ENCODE results near the gene PARD3. TPM values are rescaled to one million over a fixed set of nuclear protein-coding genes. Genes with fewer than 3 reads are reported as not detected.

Gene PARD3
- total RNA-seq, 1 experiment from 2014 or later: 46.3 TPM

DNA sequence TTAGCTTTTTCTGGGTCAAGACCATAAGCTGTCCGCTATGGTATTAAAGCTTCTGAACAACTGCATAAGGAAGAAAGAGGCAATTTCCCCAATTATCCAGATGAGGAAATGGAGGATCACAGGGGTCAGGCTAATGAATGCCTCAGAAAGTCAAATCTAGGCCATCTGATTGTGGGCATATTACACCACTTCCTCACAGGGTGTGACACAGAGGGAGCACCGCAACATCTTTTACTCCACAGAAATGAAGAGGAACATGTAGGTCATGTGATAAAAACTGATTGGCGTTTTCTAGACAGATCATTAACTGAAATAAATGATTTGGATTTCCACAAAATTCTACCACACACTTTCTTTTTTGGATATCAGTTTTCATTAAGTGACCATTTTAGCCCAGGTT lies 384.4 kb downstream of the PARD3 start:
- DNase-seq (ENCODE audit: low read depth, low spot score) (no peak), ATAC-seq (no peak)
- ChIA-PET CTCF (no interaction called here), RAD21 (ENCODE audit: low non-redundant PET in 1 of 2, low total read pairs in 2 of 2, uncharacterized antibody in 2 of 2, unreplicated experiment in 2 of 2) (no interaction called here), POLR2A (no interaction called here)
- Histone ChIP-seq H3K9ac (ENCODE audit: low read length) (no peak overlapping the region), H3K27ac (ENCODE audit: low read depth, low read length) (no peak overlapping the region), H3K4me2 (ENCODE audit: low read length) (peak overlapping the region; percentile 38), H3K4me1 (ENCODE audit: control insufficient read depth in 1 of 2, insufficient read depth in 2 of 2, low read length in 2 of 2) (peaks cover 53 to 72% of the 10 kb centered on the region in 2 experiments), H3K36me3 (ENCODE audit: control insufficient read depth in 1 of 2, insufficient read depth in 2 of 2, low read length in 2 of 2) (no peaks in the 10 kb centered on the region), H3K27me3 (ENCODE audit: insufficient read depth, low read length) (no peaks in the 10 kb centered on the region), H3K79me2 (ENCODE audit: insufficient read depth, low read length) (no peaks in the 10 kb centered on the region), H2AFZ (ENCODE audit: low read depth, low read length, poor library complexity, severe bottlenecking) (no peak overlapping the region), H3K9me3 (ENCODE audit: control insufficient read depth in 1 of 2, insufficient read depth in 1 of 2, low read depth in 1 of 2, low read length in 2 of 2) (no peaks in the 10 kb centered on the region), H3K4me3 (replicated peaks in 1 of 2; ENCODE audit: low read depth in 1 of 2, low read length in 2 of 2) (no peak overlapping the region; a peak in 1 of 4 replicates), H4K20me1 (ENCODE audit: insufficient read depth) (no peaks in the 10 kb centered on the region), H3K9me2 (ENCODE audit: insufficient read depth) (no peaks in the 10 kb centered on the region)
- no TSS peak for BruUV-seq (replicated peaks)
- TF ChIP-seq CEBPB (IDR thresholded peaks at IDR 0.05; ENCODE audit: low read depth) (0 out of 2 replicates have a peak, but pooled peaks have one; percentile 19), ZFX (IDR thresholded peaks at IDR 0.05) (no peak)
- TF ChIP-seq, protein P1, sequence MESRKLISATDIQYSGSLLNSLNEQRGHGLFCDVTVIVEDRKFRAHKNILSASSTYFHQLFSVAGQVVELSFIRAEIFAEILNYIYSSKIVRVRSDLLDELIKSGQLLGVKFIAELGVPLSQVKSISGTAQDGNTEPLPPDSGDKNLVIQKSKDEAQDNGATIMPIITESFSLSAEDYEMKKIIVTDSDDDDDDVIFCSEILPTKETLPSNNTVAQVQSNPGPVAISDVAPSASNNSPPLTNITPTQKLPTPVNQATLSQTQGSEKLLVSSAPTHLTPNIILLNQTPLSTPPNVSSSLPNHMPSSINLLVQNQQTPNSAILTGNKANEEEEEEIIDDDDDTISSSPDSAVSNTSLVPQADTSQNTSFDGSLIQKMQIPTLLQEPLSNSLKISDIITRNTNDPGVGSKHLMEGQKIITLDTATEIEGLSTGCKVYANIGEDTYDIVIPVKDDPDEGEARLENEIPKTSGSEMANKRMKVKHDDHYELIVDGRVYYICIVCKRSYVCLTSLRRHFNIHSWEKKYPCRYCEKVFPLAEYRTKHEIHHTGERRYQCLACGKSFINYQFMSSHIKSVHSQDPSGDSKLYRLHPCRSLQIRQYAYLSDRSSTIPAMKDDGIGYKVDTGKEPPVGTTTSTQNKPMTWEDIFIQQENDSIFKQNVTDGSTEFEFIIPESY (IDR thresholded peaks at IDR 0.05; ENCODE audit: extremely low read depth, insufficient replicate concordance, low read length): no peak
- intact Hi-C loops (cut with micrococcal nuclease): no loop called here

DNA sequence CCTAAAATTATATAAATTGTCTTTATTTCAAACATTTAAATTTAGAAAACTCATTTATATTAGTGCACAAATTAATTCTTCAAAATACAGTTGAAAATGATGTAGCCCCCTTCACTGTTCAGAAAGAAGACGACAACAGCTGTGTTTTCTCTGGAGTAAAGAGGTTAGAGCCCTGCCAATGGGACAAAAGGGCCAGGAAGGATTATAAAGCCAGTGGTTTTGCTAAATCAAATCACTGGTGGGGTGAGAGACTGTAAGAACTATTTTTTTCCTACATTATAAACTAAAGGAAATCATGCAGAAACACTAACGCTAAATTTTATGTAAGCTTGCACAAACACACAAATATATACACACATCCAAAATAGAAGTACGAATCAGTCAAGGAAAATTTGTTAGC lies 386.6 kb downstream of the PARD3 start:
- Histone ChIP-seq H3K27me3 (ENCODE audit: insufficient read depth, low read length) (no peaks in the 10 kb centered on the region), H3K4me3 (replicated peaks in 1 of 2; ENCODE audit: low read depth in 1 of 2, low read length in 2 of 2) (no peak overlapping the region), H4K20me1 (ENCODE audit: insufficient read depth) (no peaks in the 10 kb centered on the region), H3K27ac (ENCODE audit: low read depth, low read length) (peak overlapping the region; percentile 86; the same call in 1 of the 2 replicates), H3K36me3 (ENCODE audit: control insufficient read depth in 1 of 2, insufficient read depth in 2 of 2, low read length in 2 of 2) (no peaks in the 10 kb centered on the region), H2AFZ (ENCODE audit: low read depth, low read length, poor library complexity, severe bottlenecking) (no peak overlapping the region), H3K9me2 (ENCODE audit: insufficient read depth) (no peaks in the 10 kb centered on the region), H3K4me2 (ENCODE audit: low read length) (0 out of 2 replicates have a peak overlapping the region, but pooled peaks have one; percentile 73), H3K79me2 (ENCODE audit: insufficient read depth, low read length) (no peaks in the 10 kb centered on the region), H3K9ac (ENCODE audit: low read length) (0 out of 2 replicates have a peak overlapping the region, but pooled peaks have one; percentile 12), H3K9me3 (ENCODE audit: control insufficient read depth in 1 of 2, insufficient read depth in 1 of 2, low read depth in 1 of 2, low read length in 2 of 2) (no peaks in the 10 kb centered on the region), H3K4me1 (ENCODE audit: control insufficient read depth in 1 of 2, insufficient read depth in 2 of 2, low read length in 2 of 2) (peaks cover 58 to 73% of the 10 kb centered on the region in 2 experiments)
- RAD21 ChIA-PET (ENCODE audit: low non-redundant PET in 1 of 2, low total read pairs in 2 of 2, uncharacterized antibody in 2 of 2, unreplicated experiment in 2 of 2): no interaction called here
- POLR2A ChIA-PET: no interaction called here
- ATAC-seq: no peak
- no peak for DNase-seq (ENCODE audit: low read depth, low spot score)
- intact Hi-C loops (cut with micrococcal nuclease): no loop called here
- BruUV-seq (replicated peaks): no TSS peak
- CTCF ChIA-PET: no interaction called here
- no peak for TF ChIP-seq JUND (IDR thresholded peaks at IDR 0.05)
- no peak for TF ChIP-seq FOSL1 (IDR thresholded peaks at IDR 0.05; ENCODE audit: low read depth)
- TF ChIP-seq, protein P2, sequence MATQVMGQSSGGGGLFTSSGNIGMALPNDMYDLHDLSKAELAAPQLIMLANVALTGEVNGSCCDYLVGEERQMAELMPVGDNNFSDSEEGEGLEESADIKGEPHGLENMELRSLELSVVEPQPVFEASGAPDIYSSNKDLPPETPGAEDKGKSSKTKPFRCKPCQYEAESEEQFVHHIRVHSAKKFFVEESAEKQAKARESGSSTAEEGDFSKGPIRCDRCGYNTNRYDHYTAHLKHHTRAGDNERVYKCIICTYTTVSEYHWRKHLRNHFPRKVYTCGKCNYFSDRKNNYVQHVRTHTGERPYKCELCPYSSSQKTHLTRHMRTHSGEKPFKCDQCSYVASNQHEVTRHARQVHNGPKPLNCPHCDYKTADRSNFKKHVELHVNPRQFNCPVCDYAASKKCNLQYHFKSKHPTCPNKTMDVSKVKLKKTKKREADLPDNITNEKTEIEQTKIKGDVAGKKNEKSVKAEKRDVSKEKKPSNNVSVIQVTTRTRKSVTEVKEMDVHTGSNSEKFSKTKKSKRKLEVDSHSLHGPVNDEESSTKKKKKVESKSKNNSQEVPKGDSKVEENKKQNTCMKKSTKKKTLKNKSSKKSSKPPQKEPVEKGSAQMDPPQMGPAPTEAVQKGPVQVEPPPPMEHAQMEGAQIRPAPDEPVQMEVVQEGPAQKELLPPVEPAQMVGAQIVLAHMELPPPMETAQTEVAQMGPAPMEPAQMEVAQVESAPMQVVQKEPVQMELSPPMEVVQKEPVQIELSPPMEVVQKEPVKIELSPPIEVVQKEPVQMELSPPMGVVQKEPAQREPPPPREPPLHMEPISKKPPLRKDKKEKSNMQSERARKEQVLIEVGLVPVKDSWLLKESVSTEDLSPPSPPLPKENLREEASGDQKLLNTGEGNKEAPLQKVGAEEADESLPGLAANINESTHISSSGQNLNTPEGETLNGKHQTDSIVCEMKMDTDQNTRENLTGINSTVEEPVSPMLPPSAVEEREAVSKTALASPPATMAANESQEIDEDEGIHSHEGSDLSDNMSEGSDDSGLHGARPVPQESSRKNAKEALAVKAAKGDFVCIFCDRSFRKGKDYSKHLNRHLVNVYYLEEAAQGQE (IDR thresholded peaks at IDR 0.05; ENCODE audit: low read depth): no peak
- TF ChIP-seq POLR2AphosphoS5 (IDR thresholded peaks at IDR 0.05; ENCODE audit: low read depth, low read length): no peak
- TF ChIP-seq ELF1 (IDR thresholded peaks at IDR 0.05; ENCODE audit: borderline replicate concordance, low read depth): no peak
- no peak for TF ChIP-seq POLR2A (IDR thresholded peaks at IDR 0.05; ENCODE audit: borderline replicate concordance, extremely low read depth, insufficient read depth, insufficient read length)
- TF ChIP-seq, protein P1 (IDR thresholded peaks at IDR 0.05; ENCODE audit: extremely low read depth, insufficient replicate concordance, low read length): no peak
- no peak for TF ChIP-seq EZH2 (IDR thresholded peaks at IDR 0.05)
- TF ChIP-seq, protein P3, sequence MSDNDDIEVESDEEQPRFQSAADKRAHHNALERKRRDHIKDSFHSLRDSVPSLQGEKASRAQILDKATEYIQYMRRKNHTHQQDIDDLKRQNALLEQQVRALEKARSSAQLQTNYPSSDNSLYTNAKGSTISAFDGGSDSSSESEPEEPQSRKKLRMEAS (IDR thresholded peaks at IDR 0.05): no peak

All from HCT116 (cell line).